Measurements from ENCODE around the gene CCDC126.
"Not testable (repeated sequence)": the region's sequence is repeated elsewhere in the genome, so short reads cannot be mapped to it uniquely, and the experiment has no call there.

Gene CCDC126

GRCh38 chr7:23633417-23633816, 36.2 kb downstream of the CCDC126 start:
- no peak for DNase-seq

- no peak for DNase-seq
These were observed 48.6 kb downstream of the CCDC126 start for GRCh38 chr7:23645822-23646221.

DNA sequence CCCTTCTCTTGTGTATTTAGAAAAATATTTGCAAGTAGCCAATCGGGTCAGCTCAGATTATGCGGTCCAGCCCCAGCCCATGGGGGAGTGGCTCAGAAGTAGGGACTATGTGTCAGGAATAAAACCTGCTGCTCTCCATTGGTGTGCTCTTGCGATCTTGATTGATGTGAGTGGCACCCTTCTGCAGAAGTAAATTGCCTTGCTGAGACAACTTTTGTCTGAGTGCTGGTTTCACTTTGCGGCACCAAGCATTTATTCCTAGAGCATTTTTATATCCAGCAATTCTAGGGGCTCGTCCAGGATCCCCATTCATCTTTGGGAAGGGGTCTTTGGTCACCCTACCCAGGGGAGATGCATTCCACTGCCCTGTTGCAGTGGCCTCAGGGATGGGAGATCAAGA, 56.8 kb downstream of the CCDC126 start:
- DNase-seq, result no peak

- DNase-seq, result no peak
These were observed 57.3 kb downstream of the CCDC126 start for GRCh38 chr7:23654508-23654907.

DNA sequence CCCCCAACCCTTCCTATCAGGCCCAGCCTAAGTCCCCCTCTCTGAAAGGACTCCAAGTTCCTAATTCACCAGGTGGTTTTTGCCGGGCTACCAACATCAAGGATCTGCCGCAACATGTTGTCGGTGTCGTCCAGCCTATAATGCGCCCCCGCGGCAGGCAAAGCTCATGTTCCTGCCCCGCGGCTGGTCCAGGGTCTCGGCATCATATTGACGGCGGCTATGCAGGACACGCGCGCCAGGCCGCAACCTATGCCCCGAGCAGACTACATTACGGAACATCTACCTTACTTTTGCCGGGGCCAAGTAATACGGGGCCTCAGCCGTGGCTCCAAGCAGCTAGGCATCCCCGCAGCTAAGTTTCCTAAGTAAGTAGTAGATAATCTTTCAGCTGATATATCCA, 58.3 kb downstream of the CCDC126 start:
- DNase-seq, result no peak

- DNase-seq, result no peak
These were observed 61.7 kb downstream of the CCDC126 start for GRCh38 chr7:23658831-23659427.

DNA sequence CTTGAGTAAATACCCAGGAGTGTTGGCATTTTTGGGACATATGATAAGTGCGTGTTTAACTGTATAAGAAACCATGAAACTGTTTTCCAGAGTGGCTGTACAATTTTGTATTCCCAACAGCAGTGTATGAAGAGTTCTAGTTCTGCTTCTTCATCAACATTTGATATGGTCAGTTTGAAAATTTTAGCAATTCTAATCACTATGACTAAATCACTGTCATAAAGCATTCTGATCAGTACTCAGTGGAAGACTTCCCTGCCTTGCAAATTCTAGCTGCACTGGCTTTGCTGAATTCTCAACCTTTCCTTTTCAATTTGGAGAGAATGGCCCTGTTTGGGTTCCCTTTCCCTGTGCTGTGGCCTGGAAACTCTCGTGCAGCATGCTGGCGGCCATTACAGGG, 64.2 kb downstream of the CCDC126 start:
- DNase-seq, result no peak

DNA sequence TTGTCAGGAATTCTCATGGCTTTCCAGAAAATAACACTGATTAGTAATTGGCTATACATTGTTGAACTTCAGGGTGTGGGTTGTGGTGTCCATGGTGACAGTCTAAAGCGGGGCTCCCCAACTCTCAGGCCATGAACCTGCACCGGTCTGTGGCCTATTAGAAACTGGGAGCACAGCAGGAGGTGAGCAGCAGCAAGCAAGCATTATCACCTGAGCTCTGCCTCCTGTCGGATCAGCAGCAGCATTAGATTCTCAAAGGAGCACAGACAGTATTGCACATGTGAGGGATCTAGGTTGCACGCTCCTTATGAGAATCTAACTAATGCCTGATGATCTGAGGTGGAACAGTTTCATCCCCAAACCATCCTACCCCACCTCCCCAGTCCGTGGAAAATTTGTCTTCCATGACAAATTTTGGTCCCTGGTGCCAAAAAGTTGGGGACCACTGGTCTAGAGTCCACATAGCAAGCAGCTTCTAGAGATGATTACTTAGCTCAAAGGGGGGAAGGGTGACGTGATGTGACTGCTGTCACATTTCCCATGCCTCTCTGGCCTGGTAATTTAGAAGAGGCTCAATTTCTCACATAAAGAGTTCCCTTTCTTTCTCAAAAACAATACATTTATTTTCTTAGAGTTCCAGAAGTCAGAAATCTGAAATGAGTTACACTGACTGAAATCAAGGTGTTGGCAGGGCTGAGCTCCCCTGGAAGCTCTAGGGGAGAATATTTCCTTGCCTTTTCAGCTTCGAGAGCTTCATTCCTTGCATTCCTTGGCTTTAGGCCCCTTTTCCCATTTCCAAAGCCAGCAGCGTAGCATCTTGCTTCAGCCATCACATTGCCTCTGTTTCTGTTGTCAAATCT, 65.2 kb downstream of the CCDC126 start:
- no peak for DNase-seq

GRCh38 chr7:23662984-23663313, 65.8 kb downstream of the CCDC126 start:
- no peak for DNase-seq

- no peak for DNase-seq
These were observed 66.9 kb downstream of the CCDC126 start for GRCh38 chr7:23664122-23664521.

DNA sequence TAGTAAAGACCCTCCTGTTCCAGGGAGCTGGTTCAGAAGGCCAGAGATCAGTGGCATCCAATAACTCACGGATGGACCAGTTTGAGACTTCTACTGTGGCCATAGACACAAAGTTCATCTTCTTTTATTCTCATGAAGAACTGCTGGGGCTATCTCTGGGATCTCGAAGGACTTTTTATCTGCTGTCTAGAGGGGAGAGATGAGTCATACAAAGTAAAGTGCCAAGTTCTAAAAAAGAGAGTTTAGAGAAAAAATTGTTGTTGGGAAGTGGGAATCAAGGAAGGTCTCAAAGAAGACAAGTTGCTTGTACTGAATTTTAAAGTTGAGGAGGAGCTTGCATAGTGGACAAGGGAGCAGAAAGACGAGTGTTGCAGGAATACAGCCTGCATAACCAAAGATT, 74.9 kb downstream of the CCDC126 start:
- DNase-seq, result no peak

- DNase-seq, result peak; percentile 78
These were observed 82.8 kb downstream of the CCDC126 start, which contains the start of gene FAM221A for GRCh38 chr7:23679898-23680413. Gene FAM221A (plus strand): TSS chr7:23680199. CDS start chr7:23680219, 20 bp downstream.

GRCh38 chr7:23680414-23681405, 83.5 kb downstream of the CCDC126 start:
- peak; percentile 36 for DNase-seq

- DNase-seq, result not testable (repeated sequence)
These were observed 86.9 kb downstream of the CCDC126 start for GRCh38 chr7:23684041-23684440.

GRCh38 chr7:23685731-23686130, 88.5 kb downstream of the CCDC126 start:
- DNase-seq, result no peak

DNA sequence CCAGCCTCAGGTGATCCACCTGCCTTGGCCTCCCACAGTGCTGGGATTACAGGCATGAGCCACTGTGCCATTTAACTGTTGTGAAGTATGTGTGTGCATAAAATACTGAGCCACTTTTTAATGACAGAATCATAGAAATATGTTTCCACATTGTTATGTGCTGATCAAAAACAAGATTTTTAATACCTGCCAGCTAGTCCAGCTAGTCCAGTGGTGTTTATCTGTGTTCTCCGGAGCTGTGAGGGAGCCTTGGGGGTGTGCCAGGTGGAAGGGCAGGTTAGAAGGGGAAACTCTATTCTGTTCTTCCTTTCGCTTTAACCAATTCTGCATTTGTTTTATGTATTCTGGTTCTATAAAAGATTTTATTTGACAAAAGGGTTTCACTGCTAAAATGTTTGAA, 89.8 kb downstream of the CCDC126 start:
- DNase-seq, result no peak

GRCh38 chr7:23689165-23689564, 92.0 kb downstream of the CCDC126 start:
- DNase-seq, result no peak

DNA sequence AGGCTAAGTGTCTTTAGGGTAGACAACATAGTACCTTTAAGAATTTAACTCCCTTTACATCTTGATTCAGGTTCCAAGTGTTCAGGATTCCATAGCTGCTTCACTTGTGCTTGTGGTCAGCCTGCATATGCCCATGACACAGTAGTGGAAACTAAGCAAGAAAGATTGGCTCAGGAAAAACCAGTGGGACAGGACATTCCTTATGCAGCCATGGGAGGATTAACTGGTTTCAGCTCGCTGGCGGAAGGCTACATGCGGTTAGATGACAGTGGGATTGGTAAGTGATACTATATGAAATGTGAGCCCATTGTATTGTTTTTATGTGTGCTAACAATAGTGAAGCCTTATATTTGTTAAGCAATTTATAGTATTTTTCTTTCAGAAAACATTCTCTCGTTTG, 94.1 kb downstream of the CCDC126 start:
- no peak for DNase-seq

- no peak for DNase-seq
These were observed 96.0 kb downstream of the CCDC126 start for GRCh38 chr7:23693224-23693623.

Measured in activated CD4-positive, alpha-beta T cell treated with anti-CD3 and anti-CD28 coated beads, Interleukin-2, amount 50 U/mL, for 1 hour (primary cell).